HepG2 (cell line): Measurements from ENCODE around the gene OPRL1. TPM values are rescaled to one million over a fixed set of nuclear protein-coding genes. Genes with fewer than 3 reads are reported as not detected.

Experiments used
- FLYWCH1 ChIP-seq: sonication (generic); formaldehyde crosslinking; IDR thresholded peaks from 2 replicates; pipeline ENCODE4 v1.8.1; 2023; ENCODE audit warnings: mild to moderate bottlenecking, missing genetic modification reagents
- IKZF1 ChIP-seq: fragments of 450-650 bp; IDR thresholded peaks from 2 replicates; pipeline ENCODE4 v1.7.1; 2016
- MAF1 ChIP-seq: sonication (generic); formaldehyde crosslinking; IDR thresholded peaks from 2 replicates; pipeline ENCODE4 v1.5.0; 2020; ENCODE audit warnings: missing genetic modification reagents, borderline replicate concordance
- MTA1 ChIP-seq: sonication (generic); formaldehyde crosslinking; IDR thresholded peaks from 2 replicates; pipeline ENCODE4 v1.4.0; 2020; ENCODE audit warnings: missing genetic modification reagents, mild to moderate bottlenecking, borderline replicate concordance
- NR1H2 ChIP-seq: sonication (generic); formaldehyde crosslinking; IDR thresholded peaks from 2 replicates; pipeline ENCODE4 v1.8.1; 2022; ENCODE audit warnings: low read depth, missing genetic modification reagents, borderline replicate concordance
- SRSF4 ChIP-seq: fragments of 200-400 bp; formaldehyde crosslinking; IDR thresholded peaks from one replicate; pipeline ENCODE4 v1.6.1; 2018; ENCODE audit warnings: mild to moderate bottlenecking, low read depth, low read length, moderate library complexity; ENCODE audit not compliant: poor library complexity, severe bottlenecking
- ZMAT3 ChIP-seq: sonication (generic); formaldehyde crosslinking; conservative IDR thresholded peaks from 2 replicates; pipeline ENCODE4 v1.7.0; 2021; ENCODE audit warnings: missing genetic modification reagents
- ZNF33A ChIP-seq: sonication (generic); formaldehyde crosslinking; IDR thresholded peaks from 2 replicates; pipeline ENCODE4 v1.5.1; 2020; ENCODE audit warnings: missing genetic modification reagents, mild to moderate bottlenecking, moderate library complexity, borderline replicate concordance
- ZNF841 ChIP-seq: sonication (generic); formaldehyde crosslinking; IDR thresholded peaks from 2 replicates; pipeline ENCODE4 v1.8.1; 2023; ENCODE audit warnings: missing genetic modification reagents, borderline replicate concordance
- polyA plus RNA-seq, 8 experiments: library from polyadenylated mRNA; depleted of rRNA in 3 of 8; stranded (reverse) in 7 of 8; unstranded in 1 of 8; fragments of >200 nt; fragmentation: Illumina TruSeq in 4 of 8; extraction: Trizol in 4 of 8; gene quantifications; 2 replicates each; pipeline versions ENCODE4 v1.2.1 to v1.2.3, GENCODE V29; 2011 to 2016; ENCODE audit warnings: low read depth in 4 of 8, missing spikeins in 1 of 8, mixed read lengths in 1 of 8; ENCODE audit not compliant: insufficient read depth in 1 of 8
- total RNA-seq, 5 experiments: library from RNA; depleted of rRNA; stranded (reverse); fragments of >200 nt; fragmentation: Illumina TruSeq; extraction: Trizol; gene quantifications; 2 replicates each; pipeline ENCODE4 v1.2.3, GENCODE V29; 2016; ENCODE audit warnings: low read depth in 1 of 5
- TF ChIP-seq, protein P1 (sequence below): sonication (generic); formaldehyde crosslinking; IDR thresholded peaks from 2 replicates; pipeline ENCODE4 v1.8.0; 2022; ENCODE audit warnings: missing genetic modification reagents, low read depth, mild to moderate bottlenecking, borderline replicate concordance
- TF ChIP-seq, protein P2 (sequence below): sonication (generic); formaldehyde crosslinking; IDR thresholded peaks from 2 replicates; pipeline ENCODE4 v1.4.0; 2020; ENCODE audit warnings: missing genetic modification reagents
- TF ChIP-seq, protein P3 (sequence below): sonication (generic); formaldehyde crosslinking; IDR thresholded peaks from 2 replicates; pipeline ENCODE4 v1.5.0; 2020; ENCODE audit warnings: missing genetic modification reagents
- TF ChIP-seq, protein P4 (sequence below), 2 experiments: sonication (generic) in 1 of 2; formaldehyde crosslinking in 1 of 2; IDR thresholded peaks; 2 replicates each; pipeline versions ENCODE4 v1.4.0 to v1.6.1; 2016 to 2020; ENCODE audit warnings: borderline replicate concordance in 1 of 2, low read depth in 1 of 2, mild to moderate bottlenecking in 1 of 2, missing genetic modification reagents in 1 of 2
- TF ChIP-seq, protein P5 (sequence below), 2 experiments: IDR thresholded peaks; 2 replicates each; pipeline ENCODE4 v1.6.1; 2011 to 2012; ENCODE audit warnings: low read length in 2 of 2, borderline replicate concordance in 1 of 2, low read depth in 1 of 2, mild to moderate bottlenecking in 1 of 2, moderate library complexity in 1 of 2

OPRL1 gene
- total and polyA plus RNA-seq, 2 of the 13 experiments (the other 11 are each of a cell fraction or from before 2014, with no cell fraction given) = 0.35 to 0.71 TPM

DNA sequence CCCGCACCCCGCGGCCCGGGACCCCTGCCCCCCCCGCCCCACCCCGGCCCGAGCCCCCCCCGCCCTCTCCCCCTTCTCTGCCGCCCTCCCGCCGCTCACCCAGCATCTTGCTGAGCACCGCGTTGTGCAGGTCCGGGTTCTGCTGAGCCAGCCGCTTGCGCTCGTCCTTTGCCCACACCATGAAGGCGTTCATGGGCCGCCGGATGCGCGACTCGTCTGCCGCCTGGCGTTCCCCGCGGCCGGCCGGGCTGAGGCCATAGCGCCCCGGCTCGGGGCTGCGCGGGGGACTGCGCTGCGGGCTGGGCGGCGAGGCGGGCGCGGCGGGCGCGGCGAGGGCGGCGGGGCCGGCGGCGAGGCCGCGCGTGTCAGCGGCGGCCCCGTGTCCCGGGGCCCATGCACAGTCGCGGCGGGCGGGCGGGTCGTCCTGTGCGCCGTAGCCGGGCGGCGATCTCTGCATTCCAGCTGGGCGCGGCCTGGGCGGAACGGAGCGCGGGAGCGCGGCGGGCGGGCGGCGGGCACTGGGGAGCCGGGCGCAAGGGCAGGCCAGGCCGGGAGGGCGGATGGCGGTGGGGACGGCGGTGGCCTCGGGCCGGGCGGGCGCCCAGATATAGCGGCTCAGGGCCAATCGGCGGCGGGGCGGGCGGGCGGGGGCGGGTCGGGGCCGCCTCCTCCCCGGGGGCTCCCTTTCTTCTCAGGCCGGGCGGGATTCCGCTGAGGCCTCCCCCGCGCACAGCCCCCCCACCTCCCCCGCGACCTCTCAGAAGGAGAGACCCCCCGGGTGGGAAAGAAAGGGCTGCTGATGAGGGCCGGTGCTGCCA lies 30.6 kb upstream of the OPRL1 start, which contains the start of gene SOX18 (continued):
- TF ChIP-seq SRSF4 = no peak
- no peak for TF ChIP-seq MAF1 (CRISPR knock-in tag)
- TF ChIP-seq, protein P1, sequence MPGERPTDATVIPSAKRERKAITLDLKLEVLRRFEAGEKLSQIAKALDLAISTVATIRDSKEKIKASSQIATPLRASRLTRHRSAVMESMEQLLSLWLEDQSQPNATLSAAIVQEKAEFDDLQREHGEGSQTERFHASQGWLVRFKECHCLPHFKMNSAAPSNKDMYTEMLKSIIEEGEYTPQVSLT = no peak
- no peak for TF ChIP-seq NR1H2 (CRISPR knock-in tag)
- no peak for TF ChIP-seq FLYWCH1 (CRISPR knock-in tag)
- no peak for TF ChIP-seq IKZF1
- no peak for TF ChIP-seq ZNF841
- no peak for TF ChIP-seq MTA1 (CRISPR knock-in tag)
- TF ChIP-seq, protein P2, sequence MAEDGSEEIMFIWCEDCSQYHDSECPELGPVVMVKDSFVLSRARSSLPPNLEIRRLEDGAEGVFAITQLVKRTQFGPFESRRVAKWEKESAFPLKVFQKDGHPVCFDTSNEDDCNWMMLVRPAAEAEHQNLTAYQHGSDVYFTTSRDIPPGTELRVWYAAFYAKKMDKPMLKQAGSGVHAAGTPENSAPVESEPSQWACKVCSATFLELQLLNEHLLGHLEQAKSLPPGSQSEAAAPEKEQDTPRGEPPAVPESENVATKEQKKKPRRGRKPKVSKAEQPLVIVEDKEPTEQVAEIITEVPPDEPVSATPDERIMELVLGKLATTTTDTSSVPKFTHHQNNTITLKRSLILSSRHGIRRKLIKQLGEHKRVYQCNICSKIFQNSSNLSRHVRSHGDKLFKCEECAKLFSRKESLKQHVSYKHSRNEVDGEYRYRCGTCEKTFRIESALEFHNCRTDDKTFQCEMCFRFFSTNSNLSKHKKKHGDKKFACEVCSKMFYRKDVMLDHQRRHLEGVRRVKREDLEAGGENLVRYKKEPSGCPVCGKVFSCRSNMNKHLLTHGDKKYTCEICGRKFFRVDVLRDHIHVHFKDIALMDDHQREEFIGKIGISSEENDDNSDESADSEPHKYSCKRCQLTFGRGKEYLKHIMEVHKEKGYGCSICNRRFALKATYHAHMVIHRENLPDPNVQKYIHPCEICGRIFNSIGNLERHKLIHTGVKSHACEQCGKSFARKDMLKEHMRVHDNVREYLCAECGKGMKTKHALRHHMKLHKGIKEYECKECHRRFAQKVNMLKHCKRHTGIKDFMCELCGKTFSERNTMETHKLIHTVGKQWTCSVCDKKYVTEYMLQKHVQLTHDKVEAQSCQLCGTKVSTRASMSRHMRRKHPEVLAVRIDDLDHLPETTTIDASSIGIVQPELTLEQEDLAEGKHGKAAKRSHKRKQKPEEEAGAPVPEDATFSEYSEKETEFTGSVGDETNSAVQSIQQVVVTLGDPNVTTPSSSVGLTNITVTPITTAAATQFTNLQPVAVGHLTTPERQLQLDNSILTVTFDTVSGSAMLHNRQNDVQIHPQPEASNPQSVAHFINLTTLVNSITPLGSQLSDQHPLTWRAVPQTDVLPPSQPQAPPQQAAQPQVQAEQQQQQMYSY (CRISPR knock-in tag) = no peak
- no peak for TF ChIP-seq ZNF33A (CRISPR knock-in tag)
- TF ChIP-seq ZMAT3 = 0 out of 2 replicates have a peak, but pooled peaks have one; percentile 9
- TF ChIP-seq, protein P3, sequence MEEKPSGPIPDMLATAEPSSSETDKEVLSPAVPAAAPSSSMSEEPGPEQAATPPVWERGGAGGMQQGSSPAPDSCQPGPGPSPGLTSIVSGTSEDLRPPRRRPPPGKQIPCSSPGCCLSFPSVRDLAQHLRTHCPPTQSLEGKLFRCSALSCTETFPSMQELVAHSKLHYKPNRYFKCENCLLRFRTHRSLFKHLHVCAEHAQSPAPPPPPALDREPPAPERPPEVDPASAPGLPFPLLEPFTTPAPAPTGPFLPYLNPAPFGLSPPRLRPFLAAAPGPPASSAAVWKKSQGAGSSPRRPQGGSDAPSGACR = no peak
- TF ChIP-seq, protein P4, sequence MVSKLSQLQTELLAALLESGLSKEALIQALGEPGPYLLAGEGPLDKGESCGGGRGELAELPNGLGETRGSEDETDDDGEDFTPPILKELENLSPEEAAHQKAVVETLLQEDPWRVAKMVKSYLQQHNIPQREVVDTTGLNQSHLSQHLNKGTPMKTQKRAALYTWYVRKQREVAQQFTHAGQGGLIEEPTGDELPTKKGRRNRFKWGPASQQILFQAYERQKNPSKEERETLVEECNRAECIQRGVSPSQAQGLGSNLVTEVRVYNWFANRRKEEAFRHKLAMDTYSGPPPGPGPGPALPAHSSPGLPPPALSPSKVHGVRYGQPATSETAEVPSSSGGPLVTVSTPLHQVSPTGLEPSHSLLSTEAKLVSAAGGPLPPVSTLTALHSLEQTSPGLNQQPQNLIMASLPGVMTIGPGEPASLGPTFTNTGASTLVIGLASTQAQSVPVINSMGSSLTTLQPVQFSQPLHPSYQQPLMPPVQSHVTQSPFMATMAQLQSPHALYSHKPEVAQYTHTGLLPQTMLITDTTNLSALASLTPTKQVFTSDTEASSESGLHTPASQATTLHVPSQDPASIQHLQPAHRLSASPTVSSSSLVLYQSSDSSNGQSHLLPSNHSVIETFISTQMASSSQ (IDR thresholded peaks at IDR 0.05; ENCODE audit: low read depth) = no peak
- TF ChIP-seq, protein P4 (CRISPR knock-in tag; IDR thresholded peaks at IDR 0.05; ENCODE audit: borderline replicate concordance) = no peak
- TF ChIP-seq, protein P5, sequence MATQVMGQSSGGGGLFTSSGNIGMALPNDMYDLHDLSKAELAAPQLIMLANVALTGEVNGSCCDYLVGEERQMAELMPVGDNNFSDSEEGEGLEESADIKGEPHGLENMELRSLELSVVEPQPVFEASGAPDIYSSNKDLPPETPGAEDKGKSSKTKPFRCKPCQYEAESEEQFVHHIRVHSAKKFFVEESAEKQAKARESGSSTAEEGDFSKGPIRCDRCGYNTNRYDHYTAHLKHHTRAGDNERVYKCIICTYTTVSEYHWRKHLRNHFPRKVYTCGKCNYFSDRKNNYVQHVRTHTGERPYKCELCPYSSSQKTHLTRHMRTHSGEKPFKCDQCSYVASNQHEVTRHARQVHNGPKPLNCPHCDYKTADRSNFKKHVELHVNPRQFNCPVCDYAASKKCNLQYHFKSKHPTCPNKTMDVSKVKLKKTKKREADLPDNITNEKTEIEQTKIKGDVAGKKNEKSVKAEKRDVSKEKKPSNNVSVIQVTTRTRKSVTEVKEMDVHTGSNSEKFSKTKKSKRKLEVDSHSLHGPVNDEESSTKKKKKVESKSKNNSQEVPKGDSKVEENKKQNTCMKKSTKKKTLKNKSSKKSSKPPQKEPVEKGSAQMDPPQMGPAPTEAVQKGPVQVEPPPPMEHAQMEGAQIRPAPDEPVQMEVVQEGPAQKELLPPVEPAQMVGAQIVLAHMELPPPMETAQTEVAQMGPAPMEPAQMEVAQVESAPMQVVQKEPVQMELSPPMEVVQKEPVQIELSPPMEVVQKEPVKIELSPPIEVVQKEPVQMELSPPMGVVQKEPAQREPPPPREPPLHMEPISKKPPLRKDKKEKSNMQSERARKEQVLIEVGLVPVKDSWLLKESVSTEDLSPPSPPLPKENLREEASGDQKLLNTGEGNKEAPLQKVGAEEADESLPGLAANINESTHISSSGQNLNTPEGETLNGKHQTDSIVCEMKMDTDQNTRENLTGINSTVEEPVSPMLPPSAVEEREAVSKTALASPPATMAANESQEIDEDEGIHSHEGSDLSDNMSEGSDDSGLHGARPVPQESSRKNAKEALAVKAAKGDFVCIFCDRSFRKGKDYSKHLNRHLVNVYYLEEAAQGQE (IDR thresholded peaks at IDR 0.05; ENCODE audit: borderline replicate concordance in 1 of 2, low read depth in 1 of 2, low read length in 2 of 2) = no peak
